ENCODE measurements around the gene CNOT4.

Gene CNOT4

GRCh38 chr7:135389971-135390370, 119.9 kb downstream of the CNOT4 start:
- no peak for DNase-seq

- DNase-seq, result no peak
Observed at GRCh38 chr7:135388616-135389015, 121.3 kb downstream of the CNOT4 start.

- DNase-seq, result no peak
Observed at GRCh38 chr7:135386776-135387175, 123.1 kb downstream of the CNOT4 start.

GRCh38 chr7:135386181-135386580, 123.7 kb downstream of the CNOT4 start:
- no peak for DNase-seq

- DNase-seq, result no peak
Observed at GRCh38 chr7:135385209-135385608, 124.7 kb downstream of the CNOT4 start.

- no peak for DNase-seq
Observed at GRCh38 chr7:135383525-135384175, 126.3 kb downstream of the CNOT4 start.

- no peak for DNase-seq
Observed at GRCh38 chr7:135382173-135382572, 127.7 kb downstream of the CNOT4 start.

- no peak for DNase-seq
Observed at GRCh38 chr7:135381369-135381768, 128.5 kb downstream of the CNOT4 start.

GRCh38 chr7:135380351-135380750, 129.6 kb downstream of the CNOT4 start:
- DNase-seq, result no peak

- no peak for DNase-seq
Observed at GRCh38 chr7:135377171-135377570, 132.7 kb downstream of the CNOT4 start.

GRCh38 chr7:135375908-135376699, 133.8 kb downstream of the CNOT4 start:
- DNase-seq, result no peak

GRCh38 chr7:135374736-135375135, 135.2 kb downstream of the CNOT4 start:
- no peak for DNase-seq

GRCh38 chr7:135372222-135372621, 137.7 kb downstream of the CNOT4 start:
- DNase-seq, result no peak

- DNase-seq, result no peak
Observed at GRCh38 chr7:135370656-135371055, 139.2 kb downstream of the CNOT4 start.

GRCh38 chr7:135369405-135369804, 140.5 kb downstream of the CNOT4 start:
- DNase-seq, result no peak

- no peak for DNase-seq
Observed at GRCh38 chr7:135368416-135369186, 141.3 kb downstream of the CNOT4 start.

GRCh38 chr7:135366843-135367508, 142.9 kb downstream of the CNOT4 start:
- DNase-seq, result no peak

GRCh38 chr7:135365721-135366120, 144.2 kb downstream of the CNOT4 start:
- DNase-seq, result no peak

- DNase-seq, result no peak
Observed at GRCh38 chr7:135364206-135364605, 145.7 kb downstream of the CNOT4 start.

- DNase-seq, result no peak
Observed at GRCh38 chr7:135362871-135363270, 147.0 kb downstream of the CNOT4 start.

GRCh38 chr7:135361788-135362187, 148.1 kb downstream of the CNOT4 start:
- peak in 1 of 2 experiments; percentile 26 for DNase-seq

GRCh38 chr7:135359615-135360014, 150.3 kb downstream of the CNOT4 start:
- no peak for DNase-seq

GRCh38 chr7:135355377-135356048, 154.4 kb downstream of the CNOT4 start:
- no peak for DNase-seq
